B cell (primary cell): ENCODE measurements around the gene CLDND2.

Source experiments
- CTCF ChIP-seq: fragments of 200-600 bp; IDR thresholded peaks from one replicate; pipeline ENCODE4 v1.8.0; 2022; ENCODE audit warnings: antibody characterized with exemption, mild to moderate bottlenecking
- EZH2 ChIP-seq: IDR thresholded peaks from 2 replicates; pipeline ENCODE4 v1.6.1; 2012; ENCODE audit warnings: borderline replicate concordance, low read depth, mild to moderate bottlenecking, moderate library complexity, low read length; ENCODE audit not compliant: insufficient read depth, poor library complexity, severe bottlenecking

- peak; percentile 22 for TF ChIP-seq CTCF
- TF ChIP-seq EZH2 = no peak
Observed at GRCh38 chr19:51339687-51340656, 28.8 kb downstream of the CLDND2 start.
